Measurements from ENCODE around the gene OSBPL6. TPM values are rescaled to one million over a fixed set of nuclear protein-coding genes. Genes with fewer than 3 reads are reported as not detected.

The OSBPL6 gene
- total and polyA plus RNA-seq, 9 of the 15 experiments (the other 6 are each of a cell fraction or from before 2014, with no cell fraction given), result 3.4 to 12.7 (median 9.3) TPM

DNA sequence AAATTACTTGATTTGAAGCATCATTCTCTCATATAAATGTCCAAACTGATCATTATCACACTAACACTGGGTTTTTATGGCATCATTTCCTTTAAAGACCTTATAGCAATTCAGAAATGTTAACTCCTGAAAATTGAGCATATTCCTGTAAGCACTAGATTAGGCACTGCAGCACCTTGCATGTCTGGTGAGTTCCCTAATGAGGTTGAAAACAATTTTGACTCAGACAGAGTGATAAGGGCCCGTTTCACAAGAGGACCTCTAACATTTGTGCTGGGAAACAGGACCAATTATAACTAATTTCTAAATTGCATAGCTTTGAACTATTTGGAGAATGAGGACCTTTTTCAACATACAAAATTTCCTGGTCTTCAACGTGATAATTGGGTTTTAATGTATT lies 69.9 kb downstream of the OSBPL6 start:
- peak; percentile 51; the same call in 2 of the 3 replicates for ATAC-seq
- Histone ChIP-seq H3K4me2 (ENCODE audit: insufficient read depth, low read length) (no peak overlapping the region), H3K36me3 (ENCODE audit: control insufficient read depth, insufficient read depth, low read length) (no peaks in the 10 kb centered on the region), H3K4me1 (replicated peaks in 1 of 2; ENCODE audit: control insufficient read depth in 2 of 2, insufficient read depth in 2 of 2, low read length in 2 of 2) (peaks cover 5 to 19% of the 10 kb centered on the region in 2 experiments; a peak in 3 of 5 replicates), H3K27me3 (ENCODE audit: control insufficient read depth in 2 of 2, insufficient read depth in 2 of 2, low read length in 2 of 2) (no peaks in the 10 kb centered on the region), H3K4me3 (no peak overlapping the region), H3K9ac (ENCODE audit: insufficient read depth in 1 of 2, low read depth in 2 of 2, low read length in 2 of 2) (no peak overlapping the region), H3K9me3 (replicated peaks; ENCODE audit: control insufficient read depth, insufficient read depth, low read depth, low read length) (no peaks in the 10 kb centered on the region), H2AFZ (ENCODE audit: low read depth, low read length) (no peak overlapping the region), H4K20me1 (replicated peaks; ENCODE audit: control insufficient read depth, insufficient read depth, low read length) (0 out of 2 replicates have a peak, but pooled peaks cover 3% of the 10 kb centered on the region), H3K9me1 (ENCODE audit: control insufficient read depth, insufficient read depth, low read length) (no peaks in the 10 kb centered on the region), H3K27ac (ENCODE audit: extremely low read depth, low read depth, low read length) (no peak overlapping the region), H3K79me2 (ENCODE audit: control insufficient read depth, insufficient read depth, low read length) (no peaks in the 10 kb centered on the region)
- POLR2A ChIA-PET, result no interaction called here
- CTCF ChIA-PET (ENCODE audit: low intra/inter-chr PET ratio), result no interaction called here
- FAIRE-seq, result no peak
- DNase-seq (ENCODE audit: extremely low read depth in 1 of 4, low spot score in 3 of 4), result no peak
- in situ Hi-C loops (cut with MboI) (no loop called here), intact Hi-C loops (cut with micrococcal nuclease) (no loop called here)
- BruUV-seq (replicated peaks), result no TSS peak
- TF ChIP-seq ZNF57 (CRISPR knock-in tag; IDR thresholded peaks at IDR 0.05) (no peak), SREBF1 (IDR thresholded peaks at IDR 0.05; ENCODE audit: borderline replicate concordance, low read depth, low read length) (no peak), CEBPB (tag; IDR thresholded peaks at IDR 0.05) (0 out of 2 replicates have a peak, but pooled peaks have one; percentile 19), LCOR (CRISPR knock-in tag; IDR thresholded peaks at IDR 0.05) (no peak), ZSCAN32 (CRISPR knock-in tag; IDR thresholded peaks at IDR 0.05) (no peak)
- TF ChIP-seq, protein P1, sequence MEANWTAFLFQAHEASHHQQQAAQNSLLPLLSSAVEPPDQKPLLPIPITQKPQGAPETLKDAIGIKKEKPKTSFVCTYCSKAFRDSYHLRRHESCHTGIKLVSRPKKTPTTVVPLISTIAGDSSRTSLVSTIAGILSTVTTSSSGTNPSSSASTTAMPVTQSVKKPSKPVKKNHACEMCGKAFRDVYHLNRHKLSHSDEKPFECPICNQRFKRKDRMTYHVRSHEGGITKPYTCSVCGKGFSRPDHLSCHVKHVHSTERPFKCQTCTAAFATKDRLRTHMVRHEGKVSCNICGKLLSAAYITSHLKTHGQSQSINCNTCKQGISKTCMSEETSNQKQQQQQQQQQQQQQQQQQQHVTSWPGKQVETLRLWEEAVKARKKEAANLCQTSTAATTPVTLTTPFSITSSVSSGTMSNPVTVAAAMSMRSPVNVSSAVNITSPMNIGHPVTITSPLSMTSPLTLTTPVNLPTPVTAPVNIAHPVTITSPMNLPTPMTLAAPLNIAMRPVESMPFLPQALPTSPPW (CRISPR knock-in tag; IDR thresholded peaks at IDR 0.05), result no peak
- TF ChIP-seq, protein P2, sequence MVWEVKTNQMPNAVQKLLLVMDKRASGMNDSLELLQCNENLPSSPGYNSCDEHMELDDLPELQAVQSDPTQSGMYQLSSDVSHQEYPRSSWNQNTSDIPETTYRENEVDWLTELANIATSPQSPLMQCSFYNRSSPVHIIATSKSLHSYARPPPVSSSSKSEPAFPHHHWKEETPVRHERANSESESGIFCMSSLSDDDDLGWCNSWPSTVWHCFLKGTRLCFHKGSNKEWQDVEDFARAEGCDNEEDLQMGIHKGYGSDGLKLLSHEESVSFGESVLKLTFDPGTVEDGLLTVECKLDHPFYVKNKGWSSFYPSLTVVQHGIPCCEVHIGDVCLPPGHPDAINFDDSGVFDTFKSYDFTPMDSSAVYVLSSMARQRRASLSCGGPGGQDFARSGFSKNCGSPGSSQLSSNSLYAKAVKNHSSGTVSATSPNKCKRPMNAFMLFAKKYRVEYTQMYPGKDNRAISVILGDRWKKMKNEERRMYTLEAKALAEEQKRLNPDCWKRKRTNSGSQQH (CRISPR knock-in tag; IDR thresholded peaks at IDR 0.05), result no peak
- TF ChIP-seq, protein P3, sequence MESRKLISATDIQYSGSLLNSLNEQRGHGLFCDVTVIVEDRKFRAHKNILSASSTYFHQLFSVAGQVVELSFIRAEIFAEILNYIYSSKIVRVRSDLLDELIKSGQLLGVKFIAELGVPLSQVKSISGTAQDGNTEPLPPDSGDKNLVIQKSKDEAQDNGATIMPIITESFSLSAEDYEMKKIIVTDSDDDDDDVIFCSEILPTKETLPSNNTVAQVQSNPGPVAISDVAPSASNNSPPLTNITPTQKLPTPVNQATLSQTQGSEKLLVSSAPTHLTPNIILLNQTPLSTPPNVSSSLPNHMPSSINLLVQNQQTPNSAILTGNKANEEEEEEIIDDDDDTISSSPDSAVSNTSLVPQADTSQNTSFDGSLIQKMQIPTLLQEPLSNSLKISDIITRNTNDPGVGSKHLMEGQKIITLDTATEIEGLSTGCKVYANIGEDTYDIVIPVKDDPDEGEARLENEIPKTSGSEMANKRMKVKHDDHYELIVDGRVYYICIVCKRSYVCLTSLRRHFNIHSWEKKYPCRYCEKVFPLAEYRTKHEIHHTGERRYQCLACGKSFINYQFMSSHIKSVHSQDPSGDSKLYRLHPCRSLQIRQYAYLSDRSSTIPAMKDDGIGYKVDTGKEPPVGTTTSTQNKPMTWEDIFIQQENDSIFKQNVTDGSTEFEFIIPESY (CRISPR knock-in tag; IDR thresholded peaks at IDR 0.05), result no peak
- 9% methylated on average over 2 of the region's 2 CpGs for WGBS (ENCODE audit: insufficient coverage, low coverage, missing lambda C conversion rate)
